ENCODE data around the gene ADI1.

Gene ADI1

DNA sequence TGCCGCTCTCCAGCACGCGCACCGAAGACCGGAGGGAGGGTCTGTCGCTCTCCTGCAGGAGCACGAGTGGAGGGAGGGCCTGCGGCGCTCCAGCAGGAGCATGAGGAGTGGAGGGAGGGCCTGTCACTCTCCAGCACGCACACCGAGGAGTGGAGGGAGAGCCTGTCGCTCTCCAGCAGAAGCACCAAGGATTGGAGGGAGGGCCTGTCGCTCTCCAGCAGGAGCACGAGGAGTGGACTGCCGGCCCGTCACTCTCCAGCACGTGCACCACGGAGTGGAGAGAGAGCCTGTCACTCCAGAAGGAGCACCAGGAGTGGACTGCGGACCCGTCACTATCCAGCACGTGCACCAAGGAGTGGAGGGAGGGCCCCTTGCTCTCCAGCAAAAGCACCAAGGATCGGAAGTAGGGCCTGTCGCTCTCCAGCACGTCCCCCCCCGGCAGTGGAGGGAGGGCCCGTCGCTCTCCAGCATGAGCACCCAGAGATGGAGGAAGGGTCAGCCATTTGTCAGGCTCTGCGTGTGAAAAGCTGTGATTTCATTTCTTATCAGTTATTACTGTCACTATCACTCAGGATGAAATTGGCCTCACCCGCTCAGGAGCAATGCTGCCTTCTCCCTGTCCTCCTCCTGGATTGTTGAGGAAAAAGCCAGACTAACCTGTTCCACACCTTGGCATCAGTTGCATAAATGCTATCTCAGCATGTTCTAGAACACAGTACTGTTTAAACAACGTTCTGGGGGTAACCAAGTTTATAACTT lies 35.9 kb downstream of the ADI1 start:
- DNase-seq (ENCODE audit: extremely low spot score, insufficient read length, low read depth) (no peak), FAIRE-seq (no peak)

DNA sequence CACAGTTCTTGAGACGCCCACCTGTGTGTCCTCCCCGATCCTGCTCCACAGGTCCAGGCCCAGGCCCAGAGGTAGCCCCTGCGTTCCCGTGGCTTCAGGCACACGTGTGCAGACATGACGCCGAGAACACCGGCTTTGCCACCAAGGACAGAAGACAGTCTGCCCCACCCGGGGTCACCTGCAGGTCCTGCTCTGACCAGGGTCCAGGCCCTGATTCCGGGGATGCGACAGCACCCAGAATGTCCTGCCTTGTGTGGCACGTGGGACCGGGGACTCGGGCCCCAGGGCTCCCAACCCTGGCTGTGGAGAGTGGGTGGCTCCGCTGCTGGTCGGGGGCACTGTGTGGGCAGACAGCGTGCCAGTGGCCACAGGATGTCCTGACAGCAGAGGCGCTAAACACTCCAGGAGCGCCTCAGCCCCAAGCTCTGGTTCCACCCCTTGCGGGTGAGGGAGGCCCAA lies 36.9 kb downstream of the ADI1 start:
- DNase-seq (ENCODE audit: extremely low spot score, insufficient read length, low read depth): no peak
- FAIRE-seq: no peak

DNA sequence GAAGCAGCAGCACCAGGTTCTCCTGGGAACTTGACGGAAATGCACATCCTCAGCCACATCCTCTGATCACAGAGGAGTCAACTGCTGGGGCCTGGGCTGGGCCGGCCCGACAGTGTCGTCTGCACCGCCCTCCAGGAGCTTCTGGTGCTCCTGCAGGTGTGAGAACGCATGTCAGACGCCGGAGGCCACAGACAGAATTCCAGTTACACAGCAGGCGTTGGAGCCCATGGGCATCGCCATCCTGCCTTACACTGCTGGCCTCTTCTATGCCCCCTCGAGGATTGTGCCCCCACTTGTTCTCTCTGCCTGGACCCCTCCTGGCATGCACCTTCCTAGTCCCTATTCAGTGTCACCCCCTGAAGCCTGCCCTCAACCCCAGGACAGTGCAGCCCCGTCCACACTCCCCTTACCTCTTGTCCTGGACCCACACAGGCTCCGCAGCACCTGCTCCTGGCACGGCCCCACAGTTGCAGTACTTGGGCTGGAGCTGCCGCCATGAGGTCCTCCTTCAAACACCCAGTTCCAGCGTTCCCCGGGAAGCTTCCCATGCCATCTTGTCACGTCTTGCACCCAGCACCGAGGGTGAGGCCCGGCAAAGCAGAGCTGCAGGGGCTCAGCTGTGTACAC lies 37.5 kb downstream of the ADI1 start:
- DNase-seq (ENCODE audit: extremely low spot score, insufficient read length, low read depth): no peak

DNA sequence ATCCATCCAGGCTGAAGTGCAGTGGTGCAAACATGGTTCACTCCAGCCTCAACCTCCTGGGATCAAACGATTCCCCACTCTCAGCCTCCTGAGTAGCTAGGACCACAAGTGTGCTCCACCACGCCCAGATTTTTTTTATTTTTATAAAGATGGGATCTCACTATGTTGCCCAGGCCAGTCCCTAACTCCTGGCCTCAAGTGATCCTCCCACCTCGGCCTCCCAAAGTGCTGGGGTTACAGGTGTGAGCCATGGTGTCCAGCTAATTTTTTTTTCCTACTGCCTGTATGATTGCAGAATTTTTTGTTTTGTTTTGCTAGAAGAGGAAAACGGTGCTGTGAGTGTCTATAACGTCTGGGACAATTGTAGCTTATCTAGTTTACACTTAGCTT lies 38.3 kb downstream of the ADI1 start:
- no peak for DNase-seq (ENCODE audit: extremely low spot score, insufficient read length, low read depth)
- no peak for FAIRE-seq

More for the DNA sequence above, 37.5 kb downstream of the ADI1 start:
- no peak for FAIRE-seq

DNA sequence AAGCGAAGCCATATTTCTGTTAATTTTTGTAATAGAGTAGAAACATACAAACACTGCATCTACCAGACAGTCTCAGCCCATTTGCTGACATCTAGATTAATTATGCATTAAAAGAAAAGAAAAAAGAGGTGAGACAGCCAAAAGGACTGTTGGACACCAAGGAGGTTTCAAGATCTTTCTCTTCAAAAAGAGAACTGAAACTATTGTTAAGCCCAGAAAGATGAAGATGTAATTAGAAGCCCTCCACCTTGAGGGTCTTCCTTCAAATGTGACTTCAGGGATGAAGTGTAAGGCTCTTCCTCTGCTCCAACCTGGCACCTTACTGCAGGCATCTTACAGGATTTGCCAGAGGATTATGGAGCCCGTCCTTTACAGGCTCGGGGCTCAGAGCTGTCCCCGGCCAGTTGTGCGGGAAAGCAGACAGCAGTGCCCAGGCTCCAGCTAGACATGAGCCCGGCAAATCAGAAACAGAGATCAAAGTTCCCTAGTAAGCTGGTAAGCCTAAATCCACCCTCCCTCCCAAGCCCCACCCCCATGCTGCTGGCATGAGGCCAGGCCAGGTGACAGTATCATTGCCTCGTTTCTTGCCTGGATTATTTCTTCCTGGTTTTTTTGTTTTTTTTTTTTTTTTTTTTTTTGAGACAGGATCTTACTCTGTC lies 38.9 kb downstream of the ADI1 start:
- no peak for DNase-seq (ENCODE audit: extremely low spot score, insufficient read length, low read depth)
- FAIRE-seq: peak; percentile 9

DNA sequence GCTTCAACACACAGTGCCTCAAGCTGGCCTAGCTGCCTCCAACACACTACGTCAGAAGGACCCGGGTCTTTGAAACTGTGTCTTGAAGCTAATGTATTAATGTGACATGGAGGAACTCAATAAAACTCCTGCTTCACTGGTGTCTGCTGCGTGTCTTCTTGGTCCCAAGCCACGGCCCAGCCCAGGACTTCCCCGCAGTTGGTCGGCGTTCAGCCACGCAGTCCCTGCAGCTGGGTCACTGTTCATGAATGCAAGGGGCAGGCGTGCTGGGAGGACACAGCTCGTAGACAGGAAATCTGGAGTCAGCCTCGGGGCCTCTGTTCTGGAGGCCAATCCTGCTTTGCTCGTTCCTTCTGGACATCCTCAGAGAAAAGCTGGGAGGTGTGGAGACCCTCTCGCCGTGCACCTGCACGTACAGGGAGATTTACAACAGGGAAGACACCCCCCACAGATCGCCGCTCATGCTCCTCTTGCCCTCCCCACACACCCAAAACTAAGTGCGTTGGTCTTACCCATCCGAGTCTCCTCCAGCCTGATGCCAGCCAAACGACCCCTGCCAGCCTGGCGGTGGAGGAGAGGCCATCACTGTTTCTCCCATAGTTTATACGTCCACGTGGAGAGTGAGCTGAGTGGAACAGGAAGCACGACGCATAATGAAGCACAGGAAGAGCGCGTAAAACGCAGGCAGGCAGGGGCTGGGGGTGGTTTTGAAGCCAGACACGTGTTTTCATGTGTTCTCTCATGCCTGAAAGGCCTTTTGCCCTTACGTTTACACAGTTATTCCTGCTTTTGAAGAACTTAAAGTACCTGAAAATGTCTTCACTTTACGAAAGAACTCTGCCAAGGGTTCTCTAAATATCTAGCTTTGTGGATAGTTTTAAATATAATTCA lies 39.7 kb downstream of the ADI1 start:
- FAIRE-seq: no peak
- DNase-seq (ENCODE audit: extremely low spot score, insufficient read length, low read depth): no peak

DNA sequence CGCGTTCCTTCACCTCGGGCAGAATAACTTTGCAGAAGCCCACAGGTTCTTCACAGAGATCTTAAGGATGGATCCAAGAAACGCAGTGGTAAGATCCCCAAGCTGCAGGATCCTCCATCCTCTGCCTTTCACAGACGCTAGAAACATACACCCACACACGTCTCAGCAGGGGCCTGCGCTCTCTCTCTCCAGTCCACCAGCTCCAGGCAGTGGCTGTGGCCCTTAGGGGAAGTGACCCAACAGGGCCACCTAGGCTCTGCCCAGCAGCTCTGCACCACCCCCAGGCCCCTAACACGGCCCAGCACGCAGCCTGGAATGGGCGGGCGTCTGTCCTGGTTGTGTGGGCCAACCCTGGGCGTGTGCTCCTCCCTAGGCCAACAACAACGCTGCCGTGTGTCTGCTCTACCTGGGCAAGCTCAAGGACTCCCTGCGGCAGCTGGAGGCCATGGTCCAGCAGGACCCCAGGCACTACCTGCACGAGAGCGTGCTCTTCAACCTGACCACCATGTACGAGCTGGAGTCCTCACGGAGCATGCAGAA lies 40.4 kb downstream of the ADI1 start:
- FAIRE-seq (no peak), DNase-seq (ENCODE audit: extremely low spot score, insufficient read length, low read depth) (no peak)

DNA sequence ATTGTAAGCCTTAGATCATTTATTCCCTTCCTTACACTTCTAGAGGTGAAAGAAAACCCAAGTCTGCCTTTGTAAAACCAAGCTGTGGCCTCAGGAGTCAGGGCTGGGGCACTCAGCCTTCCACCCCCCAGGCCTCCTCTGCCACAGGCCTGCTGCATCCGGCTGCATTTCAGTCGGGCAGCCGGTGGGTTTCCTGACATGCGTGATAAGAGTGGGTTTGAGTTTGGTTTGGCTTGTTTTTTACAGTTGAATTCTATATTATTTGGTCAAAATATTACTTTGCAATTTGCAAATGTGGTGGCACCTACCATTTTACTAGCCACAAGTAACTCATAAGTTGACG lies 42.4 kb downstream of the ADI1 start:
- DNase-seq (ENCODE audit: extremely low spot score, insufficient read length, low read depth) (no peak), FAIRE-seq (no peak)

DNA sequence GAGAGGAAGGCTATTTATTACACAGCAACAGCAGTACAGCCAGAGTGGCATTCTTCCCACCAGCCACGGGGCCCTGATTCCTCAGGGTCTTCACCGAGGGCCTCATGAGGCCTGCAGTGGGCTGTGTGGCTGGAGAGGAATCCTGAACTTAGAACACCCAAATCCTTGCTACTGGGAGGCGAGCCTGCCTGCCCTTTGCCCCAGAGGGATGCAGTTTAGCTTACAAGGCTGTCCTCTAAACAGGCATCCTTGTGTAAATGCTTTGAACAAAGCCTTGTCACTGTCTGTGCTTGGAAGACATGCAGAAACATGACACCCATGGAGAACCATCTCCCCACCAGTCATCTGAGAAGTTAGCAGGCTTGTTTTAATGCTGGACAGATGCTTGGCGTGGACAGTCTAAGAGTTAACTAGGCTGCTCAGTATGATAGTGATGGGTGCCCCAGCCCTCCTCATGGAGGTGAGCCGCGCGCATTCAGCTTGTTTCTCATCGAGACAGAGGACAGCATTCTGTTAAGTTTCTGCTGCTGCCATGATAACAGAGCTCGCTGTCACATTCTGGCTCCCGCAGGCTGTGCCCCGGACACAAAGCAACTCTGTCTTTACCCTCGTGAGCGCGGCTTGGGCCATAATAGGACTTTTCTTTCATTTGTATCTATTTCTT lies 42.9 kb downstream of the ADI1 start:
- FAIRE-seq (no peak), DNase-seq (ENCODE audit: extremely low spot score, insufficient read length, low read depth) (no peak)

DNA sequence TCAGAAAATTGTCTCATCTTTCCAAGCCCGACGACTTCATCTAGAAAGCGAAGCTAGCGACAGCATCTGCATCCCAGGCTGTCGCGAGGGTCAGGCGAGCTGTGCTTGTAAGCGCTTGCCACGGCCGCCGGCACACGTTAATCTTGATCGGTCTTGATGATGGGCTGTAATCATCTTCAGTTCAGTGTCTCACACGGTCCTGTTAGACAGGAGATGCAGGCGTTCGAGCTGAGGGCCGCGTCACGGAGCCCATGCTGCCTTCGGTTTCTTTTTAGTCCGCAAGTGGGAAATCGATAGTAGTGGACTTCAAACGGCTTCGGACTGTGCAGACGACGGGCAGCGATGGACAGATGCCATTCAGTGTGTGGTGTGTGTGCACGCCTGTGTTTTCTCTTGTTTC lies 43.6 kb downstream of the ADI1 start:
- DNase-seq (ENCODE audit: extremely low spot score, insufficient read length, low read depth) (no peak), FAIRE-seq (no peak)

DNA sequence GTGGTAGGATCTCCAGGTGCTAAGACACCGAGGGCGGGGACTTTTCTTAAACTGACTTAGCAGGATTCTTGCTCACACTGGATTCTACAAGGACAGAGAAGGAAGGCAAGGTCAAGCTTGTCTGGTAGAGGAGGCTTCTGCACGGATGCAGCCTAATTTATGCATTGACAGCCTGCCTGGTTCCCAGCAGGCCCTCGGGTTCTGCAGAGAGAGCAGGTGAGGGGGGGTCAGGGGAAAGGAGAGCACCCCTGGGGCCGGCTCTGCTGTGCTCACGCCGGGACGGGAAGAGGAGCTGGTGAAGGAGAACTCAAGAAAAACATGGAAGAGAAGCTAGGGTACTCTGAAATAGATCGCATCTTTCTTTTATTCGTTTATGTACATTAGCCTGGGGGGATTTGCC lies 46.4 kb downstream of the ADI1 start:
- FAIRE-seq: no peak
- no peak for DNase-seq (ENCODE audit: extremely low spot score, insufficient read length, low read depth)

DNA sequence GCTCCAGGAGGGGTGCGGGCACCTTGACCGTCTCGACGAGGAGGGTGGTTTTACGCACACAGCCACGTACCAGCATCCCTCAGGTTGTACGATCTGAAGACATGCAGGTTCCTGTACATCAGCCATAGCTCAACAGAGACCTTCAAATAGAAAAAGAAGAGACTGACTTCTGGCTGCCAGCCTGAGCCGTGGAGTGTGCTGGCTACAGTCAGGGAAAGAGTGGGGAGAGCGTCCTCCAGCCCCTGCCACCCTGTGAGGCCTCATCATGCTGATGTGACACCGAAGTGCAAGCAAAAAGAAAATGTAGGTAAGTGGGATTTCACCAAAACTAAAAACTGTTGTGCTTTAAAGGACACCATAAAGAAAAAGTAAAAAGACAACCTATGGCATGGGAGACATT lies 47.0 kb downstream of the ADI1 start:
- DNase-seq (ENCODE audit: extremely low spot score, insufficient read length, low read depth): no peak
- no peak for FAIRE-seq

DNA sequence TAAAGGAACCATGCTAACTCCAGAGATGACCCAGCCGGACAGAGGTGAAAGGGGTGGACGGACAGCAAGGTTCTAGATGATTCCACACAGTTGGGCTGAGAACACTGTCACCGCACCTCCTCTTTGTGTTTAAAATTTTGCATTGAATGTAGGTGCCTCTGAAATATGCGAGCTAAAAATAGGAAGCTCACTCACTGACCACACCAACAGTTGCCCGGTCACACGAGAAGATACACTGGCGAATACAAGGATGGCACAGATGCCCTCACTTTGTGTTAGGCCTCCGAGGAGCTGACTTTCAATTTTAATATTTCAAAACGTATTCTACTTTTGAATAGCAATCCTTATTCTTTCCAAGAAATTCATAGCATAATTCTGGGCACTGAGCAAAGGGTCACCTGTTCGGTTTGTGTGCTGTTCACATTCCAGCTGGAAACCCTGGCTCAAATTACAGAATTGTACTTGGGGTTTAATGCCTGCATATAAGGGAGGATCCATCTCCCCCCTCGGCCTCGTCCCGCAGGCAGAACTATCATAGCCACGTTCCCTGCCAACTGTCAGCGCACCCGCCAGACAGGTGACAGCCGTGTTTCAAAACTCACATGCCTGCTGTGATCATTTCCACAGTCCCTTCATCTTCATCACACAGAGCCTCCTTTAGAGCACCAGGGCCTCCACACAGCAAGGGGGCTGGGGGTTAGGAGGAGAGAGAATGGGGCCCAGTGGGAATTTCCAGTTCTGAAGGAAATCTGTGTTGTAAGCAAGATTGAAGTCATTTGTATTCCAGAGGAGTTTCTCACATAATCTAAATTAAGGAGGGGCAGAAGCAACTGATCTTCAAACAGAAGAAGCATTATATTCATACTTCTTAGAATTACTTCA lies 48.2 kb downstream of the ADI1 start:
- no peak for FAIRE-seq
- no peak for DNase-seq (ENCODE audit: extremely low spot score, insufficient read length, low read depth)

DNA sequence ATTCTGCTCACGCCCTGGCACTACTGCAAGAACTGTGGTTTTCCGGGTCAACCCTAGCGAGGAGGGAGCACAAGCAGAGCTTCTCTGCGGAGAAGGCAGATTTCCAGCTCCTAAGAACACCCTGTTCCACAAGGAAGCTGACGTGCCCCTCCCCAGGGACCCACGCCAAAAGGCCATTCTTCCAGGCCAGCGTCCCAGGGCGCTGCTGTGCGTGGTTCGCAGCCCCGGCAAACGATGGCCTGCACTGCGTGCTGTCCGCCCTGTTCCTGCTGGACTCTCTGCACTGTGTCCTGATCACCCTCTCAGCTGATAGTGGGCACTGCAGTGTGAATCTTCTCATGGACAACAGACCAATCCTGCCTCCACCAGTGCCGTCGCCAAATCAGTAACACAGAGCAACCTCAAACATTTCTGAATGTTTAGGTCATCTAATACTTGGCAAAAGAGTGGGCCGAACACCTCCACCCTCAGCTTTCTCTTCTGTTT lies 49.1 kb downstream of the ADI1 start:
- no peak for FAIRE-seq
- DNase-seq (ENCODE audit: extremely low spot score, insufficient read length, low read depth): no peak

DNA sequence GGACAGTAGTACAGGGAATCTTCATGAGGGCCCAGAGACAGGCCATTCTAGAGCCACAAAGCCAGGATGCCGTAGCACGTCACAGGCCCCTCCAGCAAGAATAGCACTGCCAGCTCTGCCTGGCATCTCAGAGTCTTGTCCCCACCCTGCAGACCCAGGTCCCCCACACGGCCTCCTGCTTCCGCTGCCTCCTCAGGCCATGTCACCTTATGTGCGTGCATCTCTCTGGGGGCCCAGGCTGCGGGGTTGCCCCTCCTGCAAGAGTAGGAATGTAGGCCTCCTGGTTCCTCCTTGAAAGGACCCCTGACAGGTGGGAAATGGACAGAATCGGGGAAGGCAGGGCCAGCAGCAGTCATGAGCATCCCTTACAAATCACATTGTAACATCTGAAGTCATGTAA lies 49.8 kb downstream of the ADI1 start:
- DNase-seq (ENCODE audit: extremely low spot score, insufficient read length, low read depth): no peak
- no peak for FAIRE-seq

DNA sequence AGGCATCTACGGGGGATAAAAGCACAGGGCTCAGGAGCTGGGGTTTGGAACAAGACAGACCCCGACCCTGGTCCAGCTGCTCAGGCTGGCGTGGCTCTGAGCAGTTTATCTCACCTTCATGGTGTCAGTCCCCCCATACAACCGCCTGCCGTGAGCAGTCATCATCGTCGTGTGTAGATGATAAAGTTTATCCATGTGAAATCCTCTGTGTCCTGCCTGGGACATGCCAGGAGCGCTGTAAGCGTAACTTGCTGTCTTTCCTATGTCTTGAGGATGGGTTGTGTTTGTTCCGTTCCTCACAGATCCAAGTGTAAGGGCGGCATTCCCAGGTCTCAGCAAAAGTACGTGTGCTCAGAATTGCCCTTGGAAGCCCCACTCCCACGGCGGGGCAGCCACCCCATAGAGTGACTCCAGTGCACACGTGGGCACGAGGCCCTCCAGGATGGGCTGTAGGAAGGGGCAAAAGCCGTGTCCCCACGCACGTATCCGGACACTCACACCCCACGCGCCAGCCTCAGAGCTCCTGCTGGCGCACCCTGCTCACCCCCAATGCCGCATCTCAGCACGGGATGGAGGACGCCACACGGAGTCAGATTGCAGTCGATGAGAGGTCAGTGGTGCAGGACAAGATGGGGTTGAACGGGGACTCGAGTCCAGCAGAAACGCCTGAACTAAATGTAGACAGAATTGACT lies 50.9 kb downstream of the ADI1 start:
- no peak for DNase-seq (ENCODE audit: extremely low spot score, insufficient read length, low read depth)
- FAIRE-seq: no peak

DNA sequence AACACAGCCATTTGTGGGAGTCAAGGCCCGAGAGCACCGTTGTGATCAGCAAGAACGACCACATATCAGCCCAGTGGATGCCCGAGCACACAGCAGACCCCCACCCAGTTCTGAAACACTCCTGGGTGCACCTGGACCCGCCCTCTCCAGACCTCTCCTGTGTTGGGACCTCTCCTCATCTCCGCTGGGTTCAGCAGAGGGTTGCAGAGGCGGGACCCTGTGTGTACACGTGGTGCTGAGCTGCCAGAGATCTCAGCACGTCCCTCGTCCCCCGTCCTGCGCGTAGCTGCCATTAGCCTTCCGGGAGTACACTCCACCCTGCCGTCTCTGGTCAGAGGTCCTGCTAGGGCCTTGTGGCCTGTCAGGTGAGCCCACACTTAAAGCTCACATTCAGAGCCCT lies 51.7 kb downstream of the ADI1 start:
- DNase-seq (ENCODE audit: extremely low spot score, insufficient read length, low read depth) (no peak), FAIRE-seq (no peak)

DNA sequence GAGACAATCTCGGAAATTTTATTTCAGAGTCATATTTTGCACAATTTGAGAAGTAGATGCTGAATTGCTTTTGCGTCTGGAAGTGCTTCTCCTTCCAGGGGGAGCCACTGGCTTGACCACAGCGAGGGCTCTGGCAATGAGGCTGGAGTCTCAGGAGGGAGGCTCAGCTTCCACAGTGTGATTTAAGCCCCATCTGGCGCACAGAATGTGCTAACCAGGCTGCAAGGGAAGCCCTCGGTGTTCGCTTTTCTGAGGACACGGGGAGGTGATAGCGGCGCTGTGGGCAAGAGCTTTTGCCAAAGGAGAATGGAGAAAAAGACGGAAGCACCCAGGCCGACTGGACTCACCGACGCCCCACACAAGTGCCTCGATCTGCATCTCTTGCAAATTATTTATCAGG lies 52.4 kb downstream of the ADI1 start:
- FAIRE-seq (no peak), DNase-seq (ENCODE audit: extremely low spot score, insufficient read length, low read depth) (no peak)

All from GM18507 (cell line).